HG02623 (cell line): Measurements from ENCODE around the gene PAQR7.

ENCODE experiments used
- ATAC-seq: cut with Tn5 transposase; IDR thresholded peaks from one replicate; pipeline ENCODE4 v1.9.1; 2021; ENCODE audit warnings: moderate library complexity; ENCODE audit not compliant: unreplicated experiment

Gene PAQR7

GRCh38 chr1:25874635-25875153, 814 bp downstream of the PAQR7 start:
- no peak for ATAC-seq

DNA sequence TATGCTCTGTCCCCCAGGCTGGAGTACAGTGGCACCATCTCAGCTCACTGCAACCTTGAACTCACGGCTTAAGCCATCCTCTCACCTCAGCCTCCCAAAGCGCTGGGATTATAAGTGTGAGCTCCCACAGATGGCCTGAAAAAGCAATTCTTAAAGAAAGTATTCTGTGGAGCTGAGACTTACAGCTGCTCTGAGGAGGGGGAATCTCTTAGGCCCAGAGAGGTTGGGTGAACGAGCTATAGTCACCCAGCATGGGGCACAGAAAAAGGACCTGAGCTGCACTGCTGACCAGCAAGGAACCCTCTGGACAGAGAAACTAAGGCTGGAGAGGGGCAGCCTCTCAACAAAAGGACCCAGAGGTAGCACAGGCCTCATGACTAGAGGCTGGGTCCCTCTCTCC, 1.3 kb downstream of the PAQR7 start:
- ATAC-seq = no peak

DNA sequence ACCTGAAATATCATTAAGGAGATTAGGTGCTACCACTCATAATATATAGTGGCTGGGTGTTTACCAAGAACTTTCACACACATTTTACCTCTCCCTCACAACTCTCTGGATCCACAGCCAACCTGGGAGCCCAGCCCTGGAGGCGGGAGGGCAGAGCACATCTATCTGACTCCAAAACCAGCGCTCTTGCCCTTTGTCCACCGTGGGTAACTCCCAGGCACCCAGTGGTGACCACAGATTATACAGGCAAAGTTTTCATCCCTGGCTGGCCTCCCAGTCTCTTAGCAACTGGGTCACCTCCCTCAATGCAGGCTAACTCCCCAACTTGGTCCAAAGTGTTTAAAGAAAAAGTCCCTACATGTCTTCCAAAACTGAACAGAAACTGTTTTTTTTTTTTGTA, 2.4 kb downstream of the PAQR7 start:
- no peak for ATAC-seq

GRCh38 chr1:25872713-25873112, 2.8 kb downstream of the PAQR7 start:
- ATAC-seq = no peak

DNA sequence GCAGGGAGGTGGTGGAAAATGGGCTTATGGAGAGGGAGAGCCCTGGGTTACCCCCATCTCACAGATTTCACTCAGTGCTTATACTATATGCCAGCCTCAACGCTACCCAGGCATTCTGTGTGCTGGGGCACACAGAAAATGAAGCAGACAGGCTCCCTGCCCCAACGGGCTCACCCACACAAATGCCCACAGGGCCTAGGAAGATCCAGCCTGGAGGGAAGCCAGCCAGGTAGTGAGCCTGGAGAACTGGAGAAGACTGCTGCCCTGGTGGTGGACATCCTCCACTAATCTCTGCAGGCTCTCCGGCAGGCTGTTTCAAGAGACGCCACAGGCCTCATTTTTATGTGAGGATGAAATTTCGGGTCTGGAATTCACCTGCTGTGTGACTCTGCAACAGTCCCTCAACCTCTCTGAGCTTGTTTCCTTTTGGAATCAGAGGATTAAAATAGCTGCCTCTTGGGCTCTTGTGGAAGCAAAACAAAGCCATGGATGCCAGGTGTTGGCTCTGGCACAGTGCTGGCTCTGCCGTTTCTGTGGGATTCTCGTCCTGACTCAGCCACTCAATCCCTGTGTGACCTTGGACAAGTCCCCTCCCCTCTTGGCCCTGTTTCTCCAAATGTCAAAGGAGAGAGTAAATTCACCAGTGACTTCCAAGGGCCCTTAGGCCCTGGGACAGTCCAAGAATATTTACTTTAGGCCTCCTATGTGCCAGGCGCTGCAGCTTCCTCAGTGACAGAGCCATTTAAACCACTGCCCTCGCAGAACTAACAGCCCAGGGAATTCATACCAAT, 3.6 kb downstream of the PAQR7 start:
- ATAC-seq = no peak

DNA sequence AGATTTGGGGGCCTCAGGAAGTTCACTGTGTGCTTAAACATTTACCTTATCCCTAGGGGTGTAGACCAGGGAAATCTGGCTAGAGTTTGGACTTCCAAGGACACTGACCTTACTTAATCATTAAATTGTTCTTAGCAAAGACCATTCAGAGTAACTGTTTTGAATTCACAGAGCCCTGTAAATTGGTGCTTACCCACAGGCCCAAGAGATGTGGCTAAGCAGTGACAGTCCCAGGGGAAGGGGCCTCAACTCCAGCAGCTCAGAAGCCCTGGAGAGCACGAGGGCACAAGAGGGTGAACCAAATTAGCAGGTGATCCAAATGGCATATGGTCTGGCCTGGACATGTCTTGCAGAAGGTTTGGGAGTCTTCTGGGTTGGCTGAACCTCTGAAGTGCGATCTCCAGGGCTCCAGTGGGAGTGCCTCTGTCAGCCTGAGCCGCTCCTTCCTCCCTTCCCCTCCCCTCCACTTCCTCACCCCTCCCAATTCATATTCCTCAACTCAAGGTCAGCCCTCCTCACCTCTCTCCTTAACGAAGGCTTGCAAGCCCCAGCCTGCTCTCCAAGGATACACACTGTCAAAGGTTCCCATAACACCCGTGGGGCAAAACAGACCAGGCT, 4.3 kb downstream of the PAQR7 start:
- ATAC-seq = no peak

DNA sequence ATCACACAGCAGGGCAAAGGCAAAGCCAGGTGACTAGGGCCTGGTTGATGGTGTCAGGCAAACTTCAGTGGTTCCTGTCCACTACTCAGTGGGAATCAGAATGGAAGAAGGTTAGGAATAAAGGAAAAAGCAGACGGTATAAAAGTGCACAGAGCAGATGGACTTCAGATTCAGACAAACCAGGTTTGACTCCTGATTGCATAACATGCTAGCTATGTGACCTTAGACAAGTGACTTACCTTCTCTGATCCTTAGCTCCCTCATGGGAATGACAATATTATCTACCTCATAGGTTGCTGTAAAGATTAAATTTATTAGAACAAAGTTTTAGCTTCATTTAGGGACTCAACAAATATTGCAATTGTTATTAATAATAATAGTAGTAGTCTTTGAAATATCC, 4.9 kb downstream of the PAQR7 start:
- ATAC-seq = no peak

DNA sequence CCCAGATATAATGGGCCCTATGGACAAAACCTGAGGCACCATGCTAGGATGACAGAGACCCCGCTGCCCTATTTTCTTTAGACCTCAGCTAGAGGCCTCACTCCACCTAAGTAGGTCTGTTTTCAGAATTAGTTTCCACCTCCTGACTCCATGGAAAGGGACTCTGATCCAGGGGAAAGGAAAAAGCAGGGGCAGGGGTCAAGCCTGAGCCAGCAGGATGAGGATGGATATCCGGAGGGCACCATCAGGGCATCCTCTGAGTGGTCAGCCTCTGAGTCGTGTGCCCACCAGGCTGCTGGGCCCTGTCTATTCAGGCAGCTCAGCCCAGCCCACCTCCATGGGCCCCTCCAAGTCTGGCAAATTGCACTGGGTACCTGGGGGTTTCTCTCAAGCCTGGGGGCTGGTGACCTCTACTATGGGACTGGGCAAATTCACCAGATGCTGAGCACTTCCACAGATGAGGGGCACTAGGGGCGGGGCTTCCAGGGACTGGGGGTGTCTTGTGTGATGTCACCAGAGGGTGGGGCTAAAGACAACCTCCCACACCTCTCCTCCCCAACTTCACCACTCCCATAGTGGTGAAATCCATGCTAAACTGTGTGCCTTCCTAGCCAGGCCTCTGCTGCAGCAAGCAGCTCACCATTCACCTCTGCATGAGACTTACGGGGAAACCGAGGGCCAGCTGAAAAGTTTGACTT, 5.5 kb downstream of the PAQR7 start:
- no peak for ATAC-seq

GRCh38 chr1:25867210-25867991, 8.1 kb downstream of the PAQR7 start:
- ATAC-seq = no peak

GRCh38 chr1:25866288-25866687, 9.2 kb downstream of the PAQR7 start:
- no peak for ATAC-seq

GRCh38 chr1:25864434-25864833, 11.1 kb downstream of the PAQR7 start:
- no peak for ATAC-seq

DNA sequence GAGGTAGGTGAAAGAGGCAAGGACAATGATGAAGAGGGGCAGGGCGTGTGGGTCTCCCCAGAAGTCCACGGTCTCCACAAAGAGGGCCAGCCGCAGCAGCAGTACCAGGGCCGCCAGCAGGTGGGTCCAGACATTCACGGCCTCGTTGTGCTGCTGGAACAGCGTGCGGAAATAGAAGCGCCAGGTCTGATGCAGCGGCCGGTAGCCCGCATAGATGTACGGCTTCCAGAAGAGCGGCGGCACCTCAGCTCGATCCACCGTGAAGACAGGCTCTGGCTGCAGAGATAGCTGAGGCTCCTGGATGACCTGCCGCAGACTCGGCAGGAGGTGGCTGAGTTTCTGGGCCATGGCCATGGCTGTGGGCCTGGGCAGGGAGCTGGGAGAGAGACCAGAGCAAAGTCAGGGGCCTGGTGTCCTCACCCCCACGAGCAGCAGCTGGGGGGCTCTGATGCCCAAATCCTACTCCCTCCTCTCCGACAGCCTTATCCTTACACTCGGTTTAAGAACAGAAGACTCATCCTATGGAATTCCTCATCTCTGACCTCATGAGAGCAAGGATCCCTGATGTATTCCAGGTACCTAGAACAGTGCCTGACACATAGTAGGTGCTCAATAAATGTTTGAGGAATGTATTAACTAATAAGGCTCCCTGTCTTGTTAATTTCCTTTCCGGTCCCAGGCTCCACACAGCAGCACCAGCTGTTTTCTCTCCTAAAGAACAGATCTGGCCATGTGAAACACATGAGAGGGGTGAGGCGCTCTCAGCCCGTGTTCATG, 11.8 kb downstream of the PAQR7 start:
- ATAC-seq = no peak

GRCh38 chr1:25862785-25863485, 12.6 kb downstream of the PAQR7 start:
- ATAC-seq = no peak

DNA sequence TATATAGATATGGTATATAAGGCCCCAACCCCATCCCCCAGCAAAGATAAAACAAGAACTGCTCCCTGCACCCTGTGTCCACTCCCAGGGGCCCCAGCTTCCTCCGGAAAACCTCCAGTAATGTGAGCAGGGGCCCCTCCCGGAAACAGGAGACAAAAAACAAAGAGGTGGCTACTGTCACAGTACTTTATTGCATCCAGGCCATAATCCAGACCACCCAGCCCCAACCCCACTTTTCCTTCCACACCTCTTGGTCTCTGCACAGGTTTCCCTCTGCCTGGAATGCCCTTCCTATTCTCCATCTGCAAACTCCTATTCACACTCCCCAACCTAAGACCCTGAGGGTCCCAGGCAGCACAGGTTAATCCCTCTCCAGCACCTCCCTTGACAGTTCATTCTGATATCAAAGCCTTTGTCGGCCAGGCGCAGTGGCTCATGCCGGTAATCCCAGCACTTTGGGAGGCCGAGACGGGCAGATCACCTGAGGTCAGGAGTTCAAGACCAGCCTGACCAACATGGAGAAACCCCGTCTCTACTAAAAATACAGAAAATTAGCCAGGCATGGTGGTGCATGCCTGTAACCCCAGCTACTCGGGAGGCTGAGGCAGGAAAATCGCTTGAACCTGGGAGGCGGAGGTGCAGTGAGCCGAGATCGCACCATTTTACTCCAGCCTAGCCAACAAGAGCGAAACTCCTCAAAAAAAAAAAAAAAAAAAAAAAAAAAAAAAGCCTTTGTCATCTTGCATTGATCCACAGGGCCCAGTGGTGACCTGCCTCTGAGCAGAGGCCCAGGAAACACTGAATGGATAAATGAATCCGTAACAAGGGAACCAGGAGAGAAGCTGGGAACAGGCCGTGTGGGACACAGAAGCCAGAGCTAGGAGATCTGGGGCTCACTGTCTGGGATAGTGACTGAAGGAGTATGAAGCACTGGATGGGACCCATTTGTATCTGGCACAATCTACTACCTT, 13.9 kb downstream of the PAQR7 start:
- ATAC-seq = no peak

- ATAC-seq = peak; percentile 81
Measured at GRCh38 chr1:25858906-25859789, 16.4 kb downstream of the PAQR7 start, which contains the start of gene AUNIP. Gene AUNIP (minus strand): TSS chr1:25859457. CDS start chr1:25859357, 100 bp downstream.

GRCh38 chr1:25858494-25858893, 17.0 kb downstream of the PAQR7 start:
- ATAC-seq = no peak

DNA sequence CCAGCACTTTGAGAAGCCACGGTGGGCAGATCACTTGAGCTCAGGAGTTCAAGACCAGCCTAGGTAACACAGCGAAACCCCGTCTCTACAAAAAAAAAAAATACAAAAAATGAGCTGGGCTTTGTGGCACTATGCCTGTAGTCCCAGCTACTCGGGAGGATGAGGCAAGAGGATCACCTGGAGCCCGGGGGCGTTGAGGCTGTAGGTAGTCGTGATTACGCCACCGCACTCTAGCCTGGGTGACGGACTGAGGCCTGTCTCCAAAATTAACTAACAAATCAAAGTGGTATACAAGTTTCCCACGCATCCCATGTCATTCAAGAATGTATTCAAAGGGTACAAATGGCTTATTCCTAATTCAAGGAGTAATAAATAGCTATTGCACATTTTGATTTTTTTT, 18.7 kb downstream of the PAQR7 start:
- no peak for ATAC-seq
